ENCODE results near the gene GPR85. TPM values are rescaled to one million over a fixed set of nuclear protein-coding genes. Genes with fewer than 3 reads are reported as not detected.

GPR85 gene
- total and polyA plus RNA-seq, 2 of the 4 experiments (the other 2 are of a cell fraction): 1.7 to 5.4 TPM

GRCh38 chr7:113045379-113045778, 41.2 kb downstream of the GPR85 start:
- Histone ChIP-seq H2BK15ac (ENCODE audit: low read depth, low read length) (no peak overlapping the region), H3K27me3 (ENCODE audit: control insufficient read depth, insufficient read depth, low read length) (peaks cover 1% of the 10 kb centered on the region; the same call in 1 of the 2 replicates), H2BK5ac (ENCODE audit: low read depth, low read length, poor library complexity, severe bottlenecking) (no peak overlapping the region), H3K4ac (ENCODE audit: low read depth, low read length) (no peak overlapping the region), H4K8ac (ENCODE audit: low read depth in 2 of 2, low read length in 2 of 2) (no peak overlapping the region), H4K20me1 (ENCODE audit: insufficient read depth, low read length) (no peaks in the 10 kb centered on the region), H3K79me1 (ENCODE audit: low read depth in 1 of 2, low read length in 2 of 2) (no peaks in the 10 kb centered on the region), H2BK20ac (ENCODE audit: low read depth, low read length) (no peak overlapping the region), H3K56ac (ENCODE audit: extremely low read depth, insufficient read depth, low read length) (no peak overlapping the region), H3K9ac (ENCODE audit: low read depth, low read length) (no peak overlapping the region), H2AFZ (replicated peaks; ENCODE audit: low read length, poor library complexity) (no peak overlapping the region), H2BK120ac (ENCODE audit: low read depth, low read length) (no peak overlapping the region), H3K14ac (replicated peaks; ENCODE audit: low read depth, low read length) (no peak overlapping the region), H3K18ac (ENCODE audit: low read depth, low read length) (no peak overlapping the region), H3K36me3 (ENCODE audit: control insufficient read depth, insufficient read depth, low read length) (no peaks in the 10 kb centered on the region), H4K5ac (ENCODE audit: low read depth, low read length) (no peak overlapping the region), H3K9me1 (ENCODE audit: insufficient read depth, low read length) (no peaks in the 10 kb centered on the region), H2AK9ac (replicated peaks; ENCODE audit: low read depth, low read length, poor library complexity) (no peak overlapping the region), H3K4me3 (ENCODE audit: insufficient read depth, low read depth, low read length) (no peak overlapping the region), H3K4me2 (ENCODE audit: low read depth, low read length) (no peak overlapping the region), H2AK5ac (ENCODE audit: low read depth, low read length) (no peak overlapping the region), H3K27ac (ENCODE audit: insufficient read depth, low read length) (no peak overlapping the region), H4K91ac (ENCODE audit: insufficient read depth, low read depth, low read length) (no peak overlapping the region), H3K9me3 (ENCODE audit: control insufficient read depth, insufficient read depth, low read length) (no peaks in the 10 kb centered on the region), H3K4me1 (ENCODE audit: control insufficient read depth, insufficient read depth, low read length) (no peaks in the 10 kb centered on the region), H3K23ac (ENCODE audit: low read depth, low read length) (no peak overlapping the region)
- TF ChIP-seq USF2 (IDR thresholded peaks at IDR 0.05; ENCODE audit: low read depth, low read length): no peak
- no peak for TF ChIP-seq BHLHE40 (IDR thresholded peaks at IDR 0.05; ENCODE audit: low read depth, low read length)
- TF ChIP-seq POLR2A (IDR thresholded peaks at IDR 0.05; ENCODE audit: low read depth, low read length): no peak
- no peak for TF ChIP-seq MAZ (IDR thresholded peaks at IDR 0.05; ENCODE audit: borderline replicate concordance, low read depth, low read length)
- TF ChIP-seq MXI1 (IDR thresholded peaks at IDR 0.05; ENCODE audit: borderline replicate concordance, low read depth, low read length): no peak
- TF ChIP-seq NFE2L2 (IDR thresholded peaks at IDR 0.05; ENCODE audit: low read depth, low read length): no peak
- TF ChIP-seq ELK1 (IDR thresholded peaks at IDR 0.05; ENCODE audit: borderline replicate concordance, low read depth, low read length): no peak
- no peak for TF ChIP-seq MAFK (IDR thresholded peaks at IDR 0.05; ENCODE audit: low read depth, low read length)
- TF ChIP-seq SMC3 (IDR thresholded peaks at IDR 0.05; ENCODE audit: low read depth, low read length): no peak
- no peak for TF ChIP-seq CTCF (conservative IDR thresholded peaks at IDR 0.05; ENCODE audit: low read depth, low read length)
- no peak for TF ChIP-seq FOS (IDR thresholded peaks at IDR 0.05; ENCODE audit: low read depth, low read length)
- no peak for TF ChIP-seq RAD21 (IDR thresholded peaks at IDR 0.05; ENCODE audit: low read length)
- TF ChIP-seq RFX5 (IDR thresholded peaks at IDR 0.05; ENCODE audit: low read depth, low read length): no peak
- no peak for TF ChIP-seq CEBPB (IDR thresholded peaks at IDR 0.05; ENCODE audit: low read depth, low read length)
- TF ChIP-seq RCOR1 (IDR thresholded peaks at IDR 0.05; ENCODE audit: insufficient replicate concordance, low read length): no peak
- TF ChIP-seq CHD1 (IDR thresholded peaks at IDR 0.05; ENCODE audit: low read depth, low read length): no peak
- intact Hi-C loops (cut with micrococcal nuclease) (no loop called here), in situ Hi-C loops (cut with MboI; ENCODE audit: low sequenced_read_pairs) (no loop called here), dilution Hi-C loops (cut with HindIII; ENCODE audit: low sequenced_read_pairs, unreplicated experiment) (no loop called here)
- WGBS, 2 experiments (ENCODE audit: extremely low coverage in 2 of 2, insufficient read length in 1 of 2): 92% methylated on average over 2 of the region's 4 CpGs; no CpG with 5 or more reads in 1 of the 2 experiments
- ChIA-PET POLR2A (ENCODE audit: unreplicated experiment) (no interaction called here), CTCF (no interaction called here)
- no peak for ATAC-seq (ENCODE audit: low read depth)
- no TSS peak for BruUV-seq (replicated peaks)
- DNase-seq: no peak

Data from IMR-90 (cell line).